ENCODE measurements around the gene PDE4B. TPM values are rescaled to one million over a fixed set of nuclear protein-coding genes. Genes with fewer than 3 reads are reported as not detected.

PDE4B gene
- total and polyA plus RNA-seq, 2 of the 13 experiments (the other 11 are each of a cell fraction or from before 2014, with no cell fraction given): not detected

DNA sequence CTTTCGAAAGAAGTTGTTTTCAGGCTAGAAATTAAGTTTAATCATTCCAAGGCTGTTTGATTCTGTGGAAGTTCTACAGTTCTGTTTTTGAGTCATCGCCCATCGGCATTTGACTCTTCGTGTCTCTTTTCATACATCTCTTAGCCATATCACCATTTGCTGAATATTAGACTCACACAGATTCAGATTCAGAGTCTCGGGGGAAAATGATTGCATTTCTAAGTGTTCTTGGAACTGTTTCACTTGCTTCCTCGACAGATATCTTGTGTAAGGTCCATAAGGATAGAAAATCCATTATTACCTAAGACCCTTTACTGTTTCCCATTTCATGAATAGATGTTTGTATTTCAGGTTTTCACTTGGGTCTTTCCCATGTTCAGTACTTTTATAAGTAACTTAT, 504.3 kb downstream of the PDE4B start:
- no peaks in the 10 kb centered on the region for H4K20me1 ChIP-seq (ENCODE audit: insufficient read depth, low read length)
- FAIRE-seq: no peak
- no TSS peak for BruUV-seq (replicated peaks)

GRCh38 chr1:66298464-66298863, 505.8 kb downstream of the PDE4B start:
- H3K27me3 ChIP-seq (ENCODE audit: control insufficient read depth in 1 of 2, insufficient read depth in 2 of 2, low read length in 2 of 2): no peaks in the 10 kb centered on the region
- H3K79me2 ChIP-seq (ENCODE audit: insufficient read depth, low read length): no peaks in the 10 kb centered on the region
- in situ Hi-C loops (cut with HindIII; ENCODE audit: extremely low pct_ligation_motif_present, low pct_unique_long_range_greater_than_20kb): no loop called here
- no peak overlapping the region for H2AFZ ChIP-seq (ENCODE audit: low read length)
- H4K20me1 ChIP-seq (ENCODE audit: insufficient read depth, low read length): no peaks in the 10 kb centered on the region
- DNase-seq (ENCODE audit: low spot score) (no peak), FAIRE-seq (no peak), ATAC-seq (no peak)
- ChIA-PET POLR2A (no interaction called here), CTCF (ENCODE audit: low intra/inter-chr PET ratio, low total read pairs) (no interaction called here)
- no peaks in the 10 kb centered on the region for H3K36me3 ChIP-seq (replicated peaks in 1 of 2; ENCODE audit: control insufficient read depth in 1 of 2, insufficient read depth in 2 of 2, low read length in 2 of 2)
- 0% methylated on average over 1 of the region's 1 CpG for WGBS (ENCODE audit: low lambda C conversion rate)
- no peak overlapping the region for H3K9ac ChIP-seq (ENCODE audit: insufficient read depth, low read depth, low read length)
- H3K4me1 ChIP-seq (ENCODE audit: insufficient read depth, low read length): 0 out of 2 replicates have a peak, but pooled peaks cover 7% of the 10 kb centered on the region
- TF ChIP-seq ZNF577 (CRISPR knock-in tag; IDR thresholded peaks at IDR 0.05; ENCODE audit: borderline replicate concordance, low read depth): no peak
- no peak for TF ChIP-seq BCL6 (CRISPR knock-in tag; IDR thresholded peaks at IDR 0.05)
- no peak for TF ChIP-seq ZFP62 (CRISPR knock-in tag; IDR thresholded peaks at IDR 0.05)
- TF ChIP-seq ZNF503 (CRISPR knock-in tag; IDR thresholded peaks at IDR 0.05): no peak
- no TSS peak for BruUV-seq (replicated peaks)
- no peak overlapping the region for H3K4me2 ChIP-seq (ENCODE audit: low read depth, low read length)
- intact Hi-C loops (cut with micrococcal nuclease; ENCODE audit: unreplicated experiment): no loop called here
- H3K9me3 ChIP-seq (ENCODE audit: low read length): no peaks in the 10 kb centered on the region
- no peak overlapping the region for H3K4me3 ChIP-seq (replicated peaks in 1 of 3; ENCODE audit: insufficient read depth in 1 of 3, low read depth in 2 of 3, low read length in 3 of 3)
- H3K27ac ChIP-seq (ENCODE audit: extremely low read length, insufficient read depth, low read length): no peak overlapping the region

More for the DNA sequence above, 504.3 kb downstream of the PDE4B start:
- H3K9ac ChIP-seq (ENCODE audit: insufficient read depth, low read depth, low read length): no peak overlapping the region
- H3K4me2 ChIP-seq (ENCODE audit: low read depth, low read length): no peak overlapping the region
- in situ Hi-C loops (cut with HindIII; ENCODE audit: extremely low pct_ligation_motif_present, low pct_unique_long_range_greater_than_20kb): no loop called here
- H2AFZ ChIP-seq (ENCODE audit: low read length): no peak overlapping the region
- WGBS (ENCODE audit: low lambda C conversion rate): 33% methylated on average over 6 of the region's 6 CpGs
- ATAC-seq: no peak
- H3K9me3 ChIP-seq (ENCODE audit: low read length): no peaks in the 10 kb centered on the region
- ChIA-PET CTCF (ENCODE audit: low intra/inter-chr PET ratio, low total read pairs) (no interaction called here), POLR2A (no interaction called here)
- H3K36me3 ChIP-seq (replicated peaks in 1 of 2; ENCODE audit: control insufficient read depth in 1 of 2, insufficient read depth in 2 of 2, low read length in 2 of 2): no peaks in the 10 kb centered on the region
- no peaks in the 10 kb centered on the region for H3K27me3 ChIP-seq (ENCODE audit: control insufficient read depth in 1 of 2, insufficient read depth in 2 of 2, low read length in 2 of 2)
- TF ChIP-seq, protein P1, sequence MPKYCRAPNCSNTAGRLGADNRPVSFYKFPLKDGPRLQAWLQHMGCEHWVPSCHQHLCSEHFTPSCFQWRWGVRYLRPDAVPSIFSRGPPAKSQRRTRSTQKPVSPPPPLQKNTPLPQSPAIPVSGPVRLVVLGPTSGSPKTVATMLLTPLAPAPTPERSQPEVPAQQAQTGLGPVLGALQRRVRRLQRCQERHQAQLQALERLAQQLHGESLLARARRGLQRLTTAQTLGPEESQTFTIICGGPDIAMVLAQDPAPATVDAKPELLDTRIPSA (CRISPR knock-in tag; IDR thresholded peaks at IDR 0.05; ENCODE audit: borderline replicate concordance): no peak
- no peak for TF ChIP-seq NR2F6 (IDR thresholded peaks at IDR 0.05)
- no peak for TF ChIP-seq NR2F6 (CRISPR knock-in tag; IDR thresholded peaks at IDR 0.05)
- TF ChIP-seq KLF13 (CRISPR knock-in tag; IDR thresholded peaks at IDR 0.05): no peak
- TF ChIP-seq ZNF44 (CRISPR knock-in tag; IDR thresholded peaks at IDR 0.05): no peak
- no peak overlapping the region for H3K4me3 ChIP-seq (replicated peaks in 1 of 3; ENCODE audit: insufficient read depth in 1 of 3, low read depth in 2 of 3, low read length in 3 of 3)
- H3K79me2 ChIP-seq (ENCODE audit: insufficient read depth, low read length): no peaks in the 10 kb centered on the region
- H3K27ac ChIP-seq (ENCODE audit: extremely low read length, insufficient read depth, low read length): no peak overlapping the region
- intact Hi-C loops (cut with micrococcal nuclease; ENCODE audit: unreplicated experiment): no loop called here
- 0 out of 2 replicates have a peak, but pooled peaks cover 7% of the 10 kb centered on the region for H3K4me1 ChIP-seq (ENCODE audit: insufficient read depth, low read length)
- no peak for DNase-seq (ENCODE audit: low spot score)

All from HepG2 (cell line).